NCI-H2029 (cell line): ENCODE data around the gene RBM28.
"Not testable (repeated sequence)": the region's sequence is repeated elsewhere in the genome, so short reads cannot be mapped to it uniquely, and the experiment has no call there.

Experiments
- DNase-seq: peaks from one replicate; lab custom pipeline; 2025; lab: John Stamatoyannopoulos, UW

The RBM28 gene

DNA sequence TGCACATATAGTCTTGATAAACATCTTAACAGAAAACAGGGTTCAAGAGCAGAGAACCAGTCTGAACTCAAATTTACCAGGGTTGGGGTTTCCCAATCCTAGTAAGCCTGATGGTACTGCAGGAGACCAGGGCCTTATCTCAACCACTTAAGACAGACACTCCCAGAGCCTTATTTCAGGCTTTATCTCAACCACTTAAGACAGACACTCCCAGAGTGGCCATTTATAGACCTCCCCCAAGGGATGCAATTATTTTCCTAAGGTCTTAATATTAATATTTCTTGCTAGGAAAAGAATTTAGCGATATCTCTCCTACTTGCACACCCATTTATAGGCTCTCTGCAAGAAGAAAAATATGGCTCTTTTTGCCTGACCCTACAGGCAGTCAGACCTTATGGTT lies 63.3 kb downstream of the RBM28 start:
- not testable (repeated sequence) for DNase-seq

- no peak for DNase-seq
Observed at GRCh38 chr7:128279124-128279713, 64.5 kb downstream of the RBM28 start.

DNA sequence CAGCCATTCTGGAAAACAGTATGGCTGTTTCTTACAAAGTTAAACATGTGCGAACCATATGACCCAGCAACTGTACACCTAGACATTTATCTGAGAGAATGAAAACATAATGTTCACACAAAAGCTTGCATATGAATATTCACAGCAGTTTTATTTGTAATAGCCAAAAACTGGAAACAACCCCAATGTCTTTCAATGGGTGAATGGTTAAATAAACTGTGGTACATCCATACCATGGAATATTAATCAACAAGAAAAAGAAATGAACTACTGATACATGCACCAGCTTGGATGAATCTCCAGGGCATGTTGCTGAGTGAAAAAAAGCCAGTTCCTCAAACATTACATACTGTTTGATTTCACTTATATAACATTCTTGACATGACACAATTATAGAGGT lies 65.3 kb downstream of the RBM28 start:
- DNase-seq: no peak

DNA sequence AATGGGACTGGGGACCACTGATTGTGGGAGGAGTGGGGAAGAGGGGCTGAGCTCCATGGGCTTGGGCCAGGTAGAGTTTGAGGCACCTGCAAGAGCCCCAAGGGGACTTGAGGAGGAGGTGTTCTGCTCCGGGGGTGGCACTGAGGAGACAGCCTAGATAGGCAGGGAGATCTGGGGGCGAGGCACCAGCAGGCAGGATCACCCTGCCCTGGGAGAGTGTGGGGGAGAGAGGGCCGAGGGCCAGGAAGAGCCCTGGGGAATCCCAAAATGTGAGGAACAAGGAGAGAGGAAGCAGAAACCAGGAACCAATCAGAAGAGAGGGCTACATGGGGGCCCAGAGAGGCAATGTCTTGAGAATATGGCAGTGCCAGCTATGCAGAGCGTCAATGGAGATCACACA lies 68.0 kb downstream of the RBM28 start:
- DNase-seq: no peak

DNA sequence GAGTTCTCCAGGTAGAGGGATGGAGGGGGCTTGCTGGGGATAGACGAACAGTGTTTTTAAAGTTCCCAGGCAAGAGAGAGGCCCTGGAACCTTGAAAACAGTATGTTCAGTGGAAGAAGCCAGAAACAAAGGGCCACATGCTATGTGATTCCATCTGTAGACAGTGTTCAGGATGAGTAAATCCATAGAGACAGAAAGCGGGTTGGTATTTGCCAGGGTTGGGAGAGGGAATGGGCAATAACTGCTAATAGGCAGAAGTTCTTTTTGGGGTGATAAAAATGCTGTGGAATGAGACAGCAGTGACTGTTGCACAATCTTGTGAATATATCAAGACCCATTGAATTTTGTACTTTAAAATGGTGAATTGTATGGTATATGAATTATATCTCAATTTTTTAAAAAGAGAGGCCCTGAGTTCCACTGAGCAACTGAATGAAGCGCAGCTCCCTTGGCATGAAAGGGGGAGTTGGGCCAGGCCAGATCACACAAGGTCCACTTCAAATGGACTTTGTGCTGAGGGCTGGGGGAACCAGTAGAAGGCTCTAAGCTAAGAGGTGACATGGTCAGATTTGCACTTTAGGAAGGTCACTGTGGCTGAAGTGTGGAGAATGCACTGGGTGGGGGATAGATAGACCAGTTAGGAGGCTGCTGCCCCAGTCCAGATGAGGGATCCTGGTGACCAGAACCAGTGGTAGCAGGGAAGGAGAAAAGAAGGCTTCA lies 68.7 kb downstream of the RBM28 start:
- DNase-seq: no peak

GRCh38 chr7:128274246-128274883 lies 69.3 kb downstream of the RBM28 start:
- no peak for DNase-seq

- no peak for DNase-seq
Observed at GRCh38 chr7:128271942-128272481, 71.7 kb downstream of the RBM28 start.

GRCh38 chr7:128271471-128271941 lies 72.2 kb downstream of the RBM28 start:
- no peak for DNase-seq

- DNase-seq: no peak
Observed at GRCh38 chr7:128270826-128271272, 72.9 kb downstream of the RBM28 start.

GRCh38 chr7:128268233-128268632 lies 75.5 kb downstream of the RBM28 start:
- no peak for DNase-seq

GRCh38 chr7:128267595-128267924 lies 76.1 kb downstream of the RBM28 start:
- no peak for DNase-seq

DNA sequence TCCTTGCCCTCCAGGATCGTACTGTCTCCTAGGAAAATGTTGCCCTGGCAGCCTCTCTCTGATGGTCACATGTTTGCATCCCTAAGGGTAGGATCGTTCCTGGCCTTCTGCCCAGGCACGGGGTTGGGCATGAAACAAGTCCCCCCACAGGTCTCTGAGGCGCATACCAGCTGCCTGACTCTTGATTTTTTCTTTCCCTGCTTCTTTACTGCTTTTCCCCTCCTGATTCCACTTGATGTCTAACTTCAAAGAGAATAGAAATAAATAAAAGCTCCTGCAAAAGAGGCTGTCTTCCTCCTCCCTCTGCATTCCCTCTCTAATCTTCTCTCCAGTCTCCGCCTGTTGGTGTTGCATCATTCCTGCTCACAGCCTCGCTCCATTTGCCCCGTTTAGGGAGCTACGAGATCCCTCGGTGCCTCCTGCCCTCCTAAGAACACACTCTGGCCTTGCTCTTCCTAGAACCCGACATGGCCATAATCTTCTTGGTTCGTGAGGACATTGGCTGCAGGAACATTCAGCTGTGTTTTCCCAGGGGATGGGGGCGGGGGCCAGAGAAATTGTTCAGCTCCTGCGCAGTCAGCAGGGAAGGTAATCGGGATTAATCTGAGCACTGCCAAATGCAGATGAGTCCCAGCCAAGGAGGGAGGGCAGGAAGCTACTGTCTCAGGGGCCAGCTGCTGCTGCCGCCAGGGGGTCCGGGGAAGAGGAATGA lies 76.7 kb downstream of the RBM28 start:
- DNase-seq: no peak

GRCh38 chr7:128266529-128266882 lies 77.2 kb downstream of the RBM28 start:
- DNase-seq: no peak

DNA sequence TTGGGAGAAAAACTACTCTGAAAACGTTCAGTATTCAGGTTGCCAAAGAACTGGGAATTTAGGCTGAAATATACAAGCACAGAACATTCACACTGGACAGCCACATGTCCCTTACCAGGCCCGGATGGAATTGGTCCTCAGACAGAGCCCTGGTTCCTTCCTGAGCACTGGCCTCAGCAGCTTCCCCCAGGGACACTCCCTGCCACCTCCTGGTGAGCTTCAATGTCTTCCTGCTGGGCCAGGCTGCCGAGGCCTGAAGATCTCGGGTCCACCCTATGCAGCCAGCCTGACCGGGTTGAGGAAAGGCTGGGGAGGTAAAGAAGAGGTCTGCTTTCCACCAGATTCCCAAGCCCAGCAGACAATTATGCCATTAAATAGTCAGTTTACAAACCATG lies 77.8 kb downstream of the RBM28 start:
- DNase-seq: no peak

GRCh38 chr7:128265156-128265905 lies 78.4 kb downstream of the RBM28 start:
- DNase-seq: no peak

DNA sequence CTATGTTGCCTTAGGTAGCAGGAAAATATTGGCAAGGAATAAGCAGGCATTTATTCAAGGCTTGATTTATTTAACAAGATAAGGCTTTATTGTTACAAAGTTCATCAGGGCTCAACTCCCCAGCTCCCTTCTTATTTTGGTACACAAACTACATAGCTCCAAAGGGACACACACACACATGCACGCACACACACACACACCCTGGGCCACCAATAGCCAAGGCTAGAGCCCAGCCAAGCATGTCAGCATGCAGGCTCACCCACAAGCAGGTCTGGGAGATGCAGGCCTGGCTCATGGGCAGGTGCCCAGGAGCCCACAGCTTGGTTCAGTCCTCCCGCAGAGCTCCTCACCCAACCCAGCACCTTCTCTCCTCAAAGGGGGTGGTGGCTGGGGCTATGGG lies 79.2 kb downstream of the RBM28 start:
- DNase-seq: no peak

- no peak for DNase-seq
Observed at GRCh38 chr7:128263420-128263819, 80.3 kb downstream of the RBM28 start.

DNA sequence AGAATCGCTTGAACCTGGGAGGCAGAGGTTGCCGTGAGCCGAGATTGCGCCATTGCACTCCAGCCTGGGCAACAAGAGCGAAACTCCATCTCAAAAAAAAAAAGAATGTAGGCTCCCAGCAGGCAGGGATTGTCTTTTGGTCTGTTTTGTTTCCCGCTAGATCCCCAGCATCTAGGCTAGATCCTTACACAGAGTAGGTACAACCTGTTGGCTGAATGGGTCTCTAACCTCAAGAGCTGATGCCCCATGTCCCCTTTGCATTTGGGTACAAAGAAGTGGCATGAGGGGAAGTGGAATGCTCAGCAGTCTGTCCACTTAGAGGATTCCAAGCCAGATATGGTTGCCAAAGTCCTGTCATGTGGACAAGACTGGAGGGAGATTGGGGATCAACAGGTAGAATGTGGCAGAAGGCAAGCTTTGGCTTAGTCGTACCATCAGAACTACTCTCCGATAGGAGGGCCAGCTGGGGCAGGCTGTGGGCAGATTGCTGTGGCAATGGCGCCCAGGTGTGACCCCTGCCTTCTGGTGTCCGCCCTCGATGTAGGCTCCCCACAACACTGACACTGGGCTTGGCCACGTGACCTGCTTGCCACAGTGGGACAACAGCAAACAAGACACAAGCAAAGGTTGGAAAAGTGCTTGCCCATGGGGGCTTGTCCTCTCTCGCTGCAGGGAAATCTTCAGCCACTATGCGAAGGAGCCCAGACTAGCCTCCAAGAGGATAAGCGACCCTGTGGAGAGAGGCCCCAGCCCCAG lies 81.3 kb downstream of the RBM28 start:
- no peak for DNase-seq

- DNase-seq: no peak
Observed at GRCh38 chr7:128260069-128260795, 83.5 kb downstream of the RBM28 start.
